ENCODE data around the gene GTF2A1L.

DNA sequence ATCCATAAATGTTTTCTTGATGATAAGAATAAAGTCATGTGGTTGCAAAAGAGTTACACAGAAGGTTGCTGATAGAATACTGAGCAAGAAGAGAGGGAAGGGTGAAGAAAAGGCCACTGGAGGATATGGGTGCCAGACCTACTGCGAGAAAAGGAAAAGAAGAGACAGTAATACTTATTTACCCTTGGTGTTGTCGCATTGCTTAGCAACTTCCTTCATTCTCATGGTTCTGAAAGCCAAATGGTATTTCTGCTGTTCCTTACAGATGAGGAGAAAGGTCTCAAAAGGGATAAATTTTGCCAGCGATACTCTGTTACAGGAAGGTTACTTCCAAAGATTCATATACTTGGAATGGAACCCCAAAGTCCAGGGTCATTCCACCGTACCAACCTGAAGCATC, 75.4 kb downstream of the GTF2A1L start:
- TF ChIP-seq, protein P1, sequence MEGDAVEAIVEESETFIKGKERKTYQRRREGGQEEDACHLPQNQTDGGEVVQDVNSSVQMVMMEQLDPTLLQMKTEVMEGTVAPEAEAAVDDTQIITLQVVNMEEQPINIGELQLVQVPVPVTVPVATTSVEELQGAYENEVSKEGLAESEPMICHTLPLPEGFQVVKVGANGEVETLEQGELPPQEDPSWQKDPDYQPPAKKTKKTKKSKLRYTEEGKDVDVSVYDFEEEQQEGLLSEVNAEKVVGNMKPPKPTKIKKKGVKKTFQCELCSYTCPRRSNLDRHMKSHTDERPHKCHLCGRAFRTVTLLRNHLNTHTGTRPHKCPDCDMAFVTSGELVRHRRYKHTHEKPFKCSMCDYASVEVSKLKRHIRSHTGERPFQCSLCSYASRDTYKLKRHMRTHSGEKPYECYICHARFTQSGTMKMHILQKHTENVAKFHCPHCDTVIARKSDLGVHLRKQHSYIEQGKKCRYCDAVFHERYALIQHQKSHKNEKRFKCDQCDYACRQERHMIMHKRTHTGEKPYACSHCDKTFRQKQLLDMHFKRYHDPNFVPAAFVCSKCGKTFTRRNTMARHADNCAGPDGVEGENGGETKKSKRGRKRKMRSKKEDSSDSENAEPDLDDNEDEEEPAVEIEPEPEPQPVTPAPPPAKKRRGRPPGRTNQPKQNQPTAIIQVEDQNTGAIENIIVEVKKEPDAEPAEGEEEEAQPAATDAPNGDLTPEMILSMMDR (IDR thresholded peaks at IDR 0.05 in 8 of 11, conservative IDR thresholded peaks at IDR 0.05 in 3 of 11), result no peak
- TF ChIP-seq POLR2AphosphoS5 (IDR thresholded peaks at IDR 0.05), result no peak
- no peak for TF ChIP-seq POLR2A (IDR thresholded peaks at IDR 0.05)
